Body of pancreas (tissue), 4 donors: ENCODE measurements around the gene GTF3C2.

ENCODE experiments used
- CTCF ChIP-seq, 7 experiments: fragments of 450-650 bp in 4 of 7; fragments of 200-600 bp in 3 of 7; sonication (generic) in 3 of 7; IDR thresholded peaks; one replicate each; pipeline ENCODE4 v1.5.1; 2016 to 2019; ENCODE audit warnings: antibody characterized with exemption in 7 of 7
- POLR2A ChIP-seq, 3 donors: fragments of 450-650 bp; IDR thresholded peaks; one replicate each; pipeline ENCODE4 v1.6.1; 2016; ENCODE audit warnings: antibody characterized with exemption in 3 of 3, mild to moderate bottlenecking in 2 of 3

- TF ChIP-seq CTCF (IDR thresholded peaks at IDR 0.05) (no peak), POLR2A (IDR thresholded peaks at IDR 0.05) (no peak)
Measured at GRCh38 chr2:27291865-27292264, 64.7 kb downstream of the GTF3C2 start.
